ENCODE data around the gene MIGA2. TPM values are rescaled to one million over a fixed set of nuclear protein-coding genes. Genes with fewer than 3 reads are reported as not detected.

The MIGA2 gene
- total RNA-seq, 1 donor from 2014 or later, result 37.9 TPM

DNA sequence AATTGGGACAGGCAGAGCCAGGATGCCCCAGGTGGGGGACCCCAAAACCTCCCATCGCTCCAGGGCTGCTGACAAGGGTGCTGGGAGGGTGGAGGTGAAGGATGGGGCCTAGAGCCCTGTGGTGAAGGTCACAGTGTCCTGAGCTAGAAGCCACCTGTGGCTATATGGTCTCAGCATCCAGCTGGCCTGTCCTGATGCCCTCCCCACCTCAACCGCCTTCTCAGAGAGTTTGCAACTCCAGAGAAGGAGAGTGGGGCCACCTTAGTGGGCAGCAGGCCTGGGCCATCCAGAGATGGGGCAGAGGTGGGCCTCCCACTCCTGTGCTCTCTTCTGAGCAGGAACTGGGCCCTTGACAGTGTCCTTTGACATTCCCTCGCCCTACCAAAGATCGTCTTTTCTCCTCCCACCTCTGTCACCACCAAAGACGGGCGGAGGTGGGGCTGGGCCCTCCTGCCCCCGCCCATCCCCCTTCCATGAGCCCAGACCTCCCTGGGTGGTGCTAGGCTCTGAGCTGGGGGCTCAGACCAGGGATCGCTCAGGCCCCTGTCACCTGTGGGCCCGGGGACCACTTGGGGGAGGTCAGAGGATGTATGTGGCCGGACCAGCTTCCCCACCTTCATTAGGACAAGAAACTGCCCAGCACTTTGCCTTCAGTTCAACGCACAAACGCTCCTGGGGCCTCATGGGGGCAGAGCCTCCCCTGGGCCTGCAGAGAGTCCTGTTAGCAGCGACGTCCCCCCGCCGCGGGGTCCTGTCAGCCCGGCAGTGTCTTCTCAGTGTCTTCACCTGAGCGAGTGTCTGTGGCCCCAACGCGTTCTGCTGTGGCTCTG is 34.5 kb downstream of the MIGA2 start:
- no peak for DNase-seq (ENCODE audit: low read depth)

DNA sequence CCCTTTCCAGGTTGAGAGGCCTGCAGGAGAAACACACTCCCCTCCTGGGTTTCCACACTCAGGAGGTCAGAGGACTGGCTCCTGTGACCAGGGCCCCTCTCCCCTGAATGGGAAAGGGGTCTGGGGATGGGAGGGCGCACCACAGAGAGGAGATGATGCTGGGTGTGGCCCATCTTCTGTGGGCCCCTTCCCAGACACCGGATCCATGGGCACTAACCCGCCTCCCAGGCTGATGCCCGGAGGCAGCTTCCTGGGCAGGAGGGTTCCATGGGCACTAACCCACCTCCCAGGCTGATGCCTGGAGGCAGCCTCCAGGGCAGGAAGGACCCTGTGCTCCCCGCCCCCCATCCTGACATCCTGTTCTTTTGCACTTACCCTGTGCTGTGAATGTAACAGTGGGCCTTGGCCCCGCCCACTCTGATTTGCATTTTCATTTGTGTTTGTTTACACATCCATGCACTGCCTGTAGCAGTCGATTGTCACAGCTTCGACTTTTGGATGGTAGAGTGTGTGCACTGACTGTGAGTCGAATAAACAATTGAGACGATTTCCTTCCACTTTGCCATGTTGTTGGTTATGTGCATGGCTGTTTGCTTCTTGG is 35.2 kb downstream of the MIGA2 start:
- DNase-seq (ENCODE audit: low read depth), result no peak

DNA sequence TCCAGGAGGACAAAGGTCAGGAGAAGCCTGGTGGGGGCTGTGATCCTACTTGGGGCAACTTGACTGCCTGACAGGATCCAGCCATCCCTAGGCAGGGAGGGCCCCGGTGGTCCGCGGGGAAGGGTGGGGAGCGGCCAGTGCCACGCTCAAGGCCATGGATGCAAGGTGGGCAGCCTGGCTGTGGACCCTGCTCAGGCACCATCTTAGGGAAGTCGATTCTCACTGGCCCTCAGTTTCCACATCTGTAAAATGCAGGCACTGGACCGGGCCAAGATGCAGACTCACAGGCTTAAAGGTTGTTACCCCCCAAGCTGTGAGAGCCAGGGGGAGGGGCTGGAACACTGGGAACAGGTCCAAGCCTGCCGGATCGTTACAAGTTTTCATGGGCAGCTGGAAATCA is 35.7 kb downstream of the MIGA2 start:
- no peak for DNase-seq (ENCODE audit: low read depth)

DNA sequence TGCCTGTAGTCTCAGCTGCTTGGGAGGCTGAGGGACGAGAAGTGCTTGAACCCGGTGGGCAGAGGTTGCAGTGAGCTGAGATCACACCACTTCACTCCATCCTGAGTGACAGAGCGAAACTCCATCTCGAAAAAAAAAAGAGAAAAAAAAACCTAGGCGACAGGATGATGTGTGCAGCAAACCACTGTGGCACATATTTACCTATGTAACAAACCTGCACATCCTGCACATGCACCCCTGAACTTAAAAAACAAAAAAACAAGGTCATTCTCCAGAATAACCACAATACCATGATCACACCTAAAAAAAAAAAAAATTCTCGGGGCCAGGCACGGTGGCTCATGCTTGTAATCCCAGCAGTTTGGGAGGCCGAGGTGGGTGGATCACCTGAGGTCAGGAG is 37.0 kb downstream of the MIGA2 start:
- no peak for DNase-seq (ENCODE audit: low read depth)

DNA sequence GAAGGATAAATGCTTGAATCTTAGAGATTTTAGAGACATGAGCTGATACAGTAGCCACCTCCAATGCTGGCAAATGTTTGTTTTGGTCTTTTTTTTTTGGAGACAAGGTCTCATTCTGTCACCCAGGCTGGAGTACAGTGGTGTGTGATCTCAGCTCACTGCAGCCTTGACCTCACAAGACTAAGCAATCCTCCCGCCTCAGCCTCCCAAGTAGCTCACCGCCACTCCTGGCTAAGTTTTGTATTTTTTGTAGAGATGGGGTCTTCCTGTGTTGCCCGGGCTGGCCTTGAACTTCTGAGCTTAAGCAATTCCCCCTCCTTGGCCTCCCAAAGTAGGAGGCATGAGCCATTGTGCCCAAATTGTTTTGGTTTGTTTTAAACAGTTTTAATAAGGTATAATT is 37.7 kb downstream of the MIGA2 start:
- DNase-seq (ENCODE audit: low read depth), result no peak

DNA sequence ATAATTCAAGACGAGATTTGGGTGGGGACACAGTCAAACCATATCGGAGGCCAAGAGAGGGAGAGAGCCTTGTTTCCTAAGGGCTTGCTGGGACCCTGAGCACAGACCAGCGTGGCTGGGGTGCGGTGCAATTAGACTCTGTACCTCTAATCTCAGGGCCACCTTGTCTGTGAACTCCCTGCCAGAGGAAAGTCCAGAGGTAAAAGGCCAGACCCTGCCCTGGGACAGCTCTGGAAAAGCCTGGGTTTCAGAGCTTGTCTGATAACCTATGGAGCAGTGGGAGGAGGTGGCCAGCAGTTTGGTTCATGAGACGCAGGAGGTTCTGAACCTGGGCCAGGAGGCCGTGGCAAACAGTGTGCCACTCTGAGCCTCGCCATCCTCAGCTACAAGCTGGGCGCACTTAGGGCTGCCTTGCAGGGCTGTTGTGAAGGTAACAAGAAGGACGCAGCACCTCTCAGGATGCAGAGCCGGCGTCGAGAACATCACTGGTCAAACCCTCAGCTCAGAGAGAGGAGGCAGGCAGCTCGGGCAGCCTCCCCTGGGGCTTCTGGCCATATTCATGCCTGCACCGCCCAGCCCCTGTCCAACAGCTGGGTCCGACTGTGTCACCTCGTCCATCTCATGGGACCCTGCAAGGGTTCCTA is 39.7 kb downstream of the MIGA2 start:
- DNase-seq (ENCODE audit: low read depth), result no peak

DNA sequence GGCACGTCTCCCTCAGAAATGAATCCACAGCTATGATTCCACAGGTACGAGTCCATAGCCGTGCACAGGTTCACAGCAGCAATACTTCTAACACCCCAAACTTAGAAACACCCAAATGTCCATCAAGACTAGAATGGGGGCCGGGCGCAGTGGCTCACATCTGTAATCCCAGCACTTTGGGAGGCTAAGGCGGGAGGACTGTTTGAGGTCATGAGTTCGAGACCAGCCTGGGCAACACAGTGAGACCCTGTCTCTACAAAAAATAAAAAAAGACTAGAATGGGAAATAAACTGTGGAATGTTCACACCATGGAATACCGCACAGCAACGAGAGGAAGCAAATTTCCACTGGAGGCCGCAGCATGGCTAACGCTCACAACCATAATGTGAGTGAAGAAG is 40.2 kb downstream of the MIGA2 start:
- no peak for DNase-seq (ENCODE audit: low read depth)

DNA sequence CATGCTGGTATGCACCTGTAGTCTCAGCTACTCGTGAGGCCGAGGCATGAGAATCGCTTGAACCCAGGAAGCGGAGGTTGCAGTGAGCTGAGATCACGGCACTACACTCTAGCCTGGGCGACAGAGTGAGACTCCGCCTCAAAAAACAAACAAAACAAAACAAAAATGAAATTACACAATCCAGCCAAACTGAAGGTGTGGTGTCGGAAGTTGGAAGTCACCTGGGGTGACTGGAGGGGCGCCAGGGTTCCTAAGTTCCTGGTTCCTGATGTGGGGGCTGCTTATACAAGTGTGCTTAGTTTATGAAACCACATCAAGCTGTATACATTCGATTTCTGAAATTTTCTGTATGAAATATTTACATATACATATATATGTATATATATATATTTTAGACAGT is 40.8 kb downstream of the MIGA2 start:
- no peak for DNase-seq (ENCODE audit: low read depth)

DNA sequence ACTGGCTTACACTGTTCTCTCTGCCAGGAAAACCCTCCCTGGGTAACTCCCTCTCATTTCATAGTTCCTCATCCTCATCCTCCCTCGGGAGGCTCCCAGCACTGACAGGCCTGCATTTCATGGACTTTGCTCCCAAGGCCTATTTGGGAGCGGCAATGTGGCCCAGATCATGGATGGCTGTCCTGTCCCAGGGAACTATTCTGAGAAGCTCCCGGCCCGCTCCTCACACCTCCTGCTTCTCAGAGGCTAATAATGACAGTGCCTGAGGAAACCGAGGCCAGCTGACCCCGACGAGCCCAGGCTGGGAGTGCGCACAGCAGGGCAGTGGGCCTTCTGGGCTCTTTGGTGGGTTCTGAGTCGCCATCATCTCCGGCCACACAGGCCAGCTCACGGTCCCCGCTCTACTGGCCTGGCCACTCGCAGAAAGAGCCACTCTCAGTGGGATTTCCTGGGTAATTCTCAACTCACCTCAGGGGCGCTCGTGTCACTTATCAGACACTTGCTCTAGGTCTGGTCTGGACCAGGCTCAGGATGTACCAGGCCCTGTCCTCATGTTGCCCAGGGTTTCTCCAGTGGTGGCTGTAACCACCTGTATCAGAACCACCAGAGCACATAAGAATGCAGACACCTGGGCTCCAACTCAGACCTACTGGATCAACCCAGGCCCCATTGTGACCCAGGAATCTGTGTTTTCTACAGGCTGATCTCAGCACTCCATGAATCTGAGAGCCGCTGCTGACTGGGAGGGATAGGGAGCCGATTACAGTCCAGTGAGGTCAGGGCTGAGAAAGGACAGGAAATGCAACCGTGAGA is 42.5 kb downstream of the MIGA2 start:
- no peak for DNase-seq (ENCODE audit: low read depth)

DNA sequence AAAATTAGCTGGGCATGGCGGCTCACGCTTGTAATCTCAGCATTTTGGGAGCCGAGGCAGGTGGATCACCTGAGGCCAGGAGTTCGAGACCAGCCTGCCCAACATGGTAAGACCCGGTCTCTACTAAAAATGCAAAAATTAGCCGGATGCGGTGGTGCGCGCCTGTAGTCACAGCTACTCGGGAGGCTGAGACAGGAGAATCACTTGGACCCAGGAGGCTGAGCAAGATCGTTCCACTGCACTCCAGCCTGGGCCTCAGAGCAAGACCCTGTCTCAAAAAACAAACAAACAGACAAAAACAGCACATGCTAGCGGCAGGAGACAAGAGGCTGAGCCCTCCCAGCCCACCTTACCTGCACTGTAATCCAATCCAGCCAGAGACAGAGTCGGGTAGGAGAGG is 43.4 kb downstream of the MIGA2 start:
- DNase-seq (ENCODE audit: low read depth), result no peak

DNA sequence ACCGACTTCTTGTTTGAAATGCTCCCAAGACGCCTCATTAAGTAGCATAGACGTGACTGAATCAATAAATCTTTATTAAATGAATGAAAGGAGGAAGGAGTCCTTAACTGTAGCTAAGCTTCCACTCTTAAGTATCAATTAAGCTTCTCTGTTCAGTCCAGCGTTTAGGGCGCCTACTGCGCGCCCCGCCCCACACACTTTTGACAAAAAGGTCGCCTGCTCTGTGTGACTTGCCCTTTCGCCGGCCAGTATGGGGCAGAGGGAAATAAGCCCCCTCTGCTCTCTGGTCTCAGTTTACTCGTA is 43.8 kb downstream of the MIGA2 start:
- no peak for DNase-seq (ENCODE audit: low read depth)

DNA sequence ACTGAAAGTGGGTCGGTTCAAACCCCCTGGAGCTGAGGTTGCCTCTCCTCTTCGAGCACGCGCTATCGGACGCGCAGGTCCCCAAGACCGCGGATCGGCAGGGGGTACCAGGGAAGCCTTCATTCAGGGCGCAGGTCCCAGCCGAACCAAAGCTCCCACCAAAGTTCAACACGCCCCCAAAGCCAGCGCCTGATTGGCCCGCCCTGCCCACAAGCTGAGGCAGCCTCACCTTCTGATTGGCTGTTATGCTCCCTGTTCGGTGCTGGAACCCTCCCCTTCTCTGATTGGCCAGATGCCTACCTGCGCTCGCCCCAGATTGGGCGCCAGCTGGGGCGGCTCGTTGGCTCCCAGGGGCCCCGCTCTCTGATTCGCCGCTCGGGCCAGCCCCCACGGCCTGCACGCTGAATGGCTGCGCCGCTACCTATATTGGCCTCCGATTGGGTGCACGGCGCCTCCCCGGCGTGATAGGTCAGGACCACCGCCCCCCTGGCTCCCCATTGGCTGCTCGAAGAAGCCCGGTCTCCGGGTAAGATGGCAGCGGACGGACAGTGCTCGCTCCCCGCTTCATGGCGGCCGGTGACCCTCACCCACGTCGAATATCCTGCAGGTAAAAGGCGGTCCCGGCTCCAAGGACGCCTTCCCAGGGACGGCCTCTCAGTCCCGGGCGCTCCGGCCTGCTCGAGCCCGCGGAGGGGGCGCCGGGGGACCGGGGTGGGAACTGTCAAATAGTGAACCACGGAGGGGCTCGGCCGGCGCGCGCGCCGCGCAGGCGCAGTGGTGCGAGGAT is 44.4 kb downstream of the MIGA2 start, which contains the start of gene DOLPP1:
TSS of gene DOLPP1 (plus strand) at position 511 of the 787 bp plus-strand sequence. CDS start at position 532, 21 bp downstream.
- peak; percentile 100 for DNase-seq (ENCODE audit: low read depth)

DNA sequence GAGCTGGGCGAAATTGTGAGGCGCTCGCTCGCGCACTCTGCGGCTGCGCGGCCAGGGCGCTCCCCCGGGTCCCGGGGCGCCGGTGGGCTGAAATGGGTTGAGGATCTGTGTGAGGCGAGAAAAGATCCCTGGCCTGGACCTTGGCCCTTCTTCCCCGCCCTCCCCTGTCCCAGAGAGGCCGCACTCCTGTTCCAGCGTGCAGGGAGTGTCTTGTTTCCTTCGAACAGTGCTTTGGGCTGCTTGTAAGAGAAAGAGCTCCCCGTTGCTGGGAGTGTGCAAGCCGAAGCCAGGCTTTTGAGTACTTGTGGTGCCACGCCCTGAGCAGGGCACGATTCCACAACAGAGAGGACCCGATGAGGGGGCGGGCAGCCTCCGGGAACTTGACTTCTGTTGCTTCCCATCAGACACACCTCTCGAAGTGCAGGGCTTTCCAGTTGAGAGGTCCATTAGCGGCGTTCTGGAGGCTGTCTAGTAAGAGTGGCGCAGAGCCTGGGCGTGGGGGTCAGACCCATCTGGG is 45.0 kb downstream of the MIGA2 start:
- DNase-seq (ENCODE audit: low read depth), result no peak

DNA sequence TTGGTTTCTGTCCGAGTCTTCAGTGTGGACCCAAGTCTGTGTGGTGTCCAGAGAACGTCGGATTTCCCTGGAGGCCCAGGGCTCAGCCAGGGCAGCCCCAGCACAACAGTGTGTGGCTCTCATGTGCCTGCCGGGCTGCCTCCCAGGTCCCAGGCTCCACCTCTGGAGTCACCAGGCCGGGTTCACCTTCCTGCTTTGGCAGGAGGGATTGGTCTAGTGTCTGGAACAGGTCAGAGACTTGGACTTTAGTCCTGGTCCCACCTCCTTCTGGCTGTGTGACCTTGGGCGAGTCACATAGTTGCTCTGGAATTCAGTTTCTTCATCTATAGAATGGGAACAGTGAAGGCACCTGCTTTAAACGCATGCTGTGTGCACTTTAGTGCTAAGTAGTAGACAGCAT is 47.7 kb downstream of the MIGA2 start:
- no peak for DNase-seq (ENCODE audit: low read depth)

DNA sequence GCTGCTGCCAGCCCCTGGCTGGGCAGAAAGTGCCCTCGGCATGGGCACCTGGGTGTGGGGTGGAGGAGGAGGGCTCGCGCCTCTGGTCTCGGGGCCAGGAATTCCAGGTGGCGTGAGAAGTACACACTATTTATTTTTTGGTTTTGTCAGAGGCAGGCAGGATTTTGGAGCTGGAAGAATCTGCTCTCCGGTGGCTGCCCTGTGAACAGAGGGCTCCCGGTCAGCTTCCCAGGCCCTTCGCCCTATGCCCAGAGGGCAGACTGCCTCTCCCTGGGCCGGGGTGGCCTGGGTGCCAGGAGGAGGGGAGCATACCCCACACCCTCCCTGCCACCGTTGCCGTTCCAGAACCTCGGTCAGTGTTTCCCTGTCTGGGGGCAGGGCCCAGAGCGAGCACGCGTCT is 52.8 kb downstream of the MIGA2 start:
- DNase-seq (ENCODE audit: low read depth), result no peak

DNA sequence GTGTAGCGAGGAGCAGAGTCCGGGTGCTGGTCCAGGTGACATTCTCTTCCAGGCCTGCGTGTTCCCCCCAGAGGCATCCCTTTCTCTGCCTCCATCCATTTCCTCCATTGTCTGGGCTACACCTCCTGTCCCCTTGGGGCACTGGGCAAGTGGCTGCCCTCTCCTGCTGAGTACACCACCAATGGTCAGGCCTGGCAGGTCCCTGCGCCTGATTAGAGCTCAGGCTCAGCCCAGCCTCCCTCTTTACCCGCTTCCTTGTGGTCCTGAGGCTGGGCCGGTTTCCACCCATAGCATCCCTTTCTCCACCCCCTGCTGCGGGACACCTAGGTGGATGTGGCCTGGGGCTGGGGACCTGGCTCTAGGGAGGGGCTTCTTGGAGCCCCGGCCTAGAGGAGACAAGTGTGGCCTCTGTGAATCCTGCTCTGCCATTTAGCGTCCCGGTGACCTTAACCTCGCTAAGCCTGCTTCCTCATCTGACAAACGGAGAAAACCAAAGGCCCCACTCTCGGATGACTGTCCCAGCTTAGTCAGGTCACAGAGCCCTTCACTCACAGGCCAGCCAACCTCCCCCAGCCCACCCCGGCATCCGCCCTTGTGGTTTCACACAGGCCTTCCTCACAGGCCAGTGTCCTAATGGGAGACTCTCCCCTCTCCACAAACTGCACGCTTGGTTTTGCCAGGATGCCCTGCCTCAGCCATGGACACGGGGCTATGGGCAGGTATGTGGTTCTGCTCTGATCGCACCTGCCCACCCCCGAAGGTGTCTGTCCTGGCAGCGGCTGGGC is 57.4 kb downstream of the MIGA2 start:
- DNase-seq (ENCODE audit: low read depth), result no peak

DNA sequence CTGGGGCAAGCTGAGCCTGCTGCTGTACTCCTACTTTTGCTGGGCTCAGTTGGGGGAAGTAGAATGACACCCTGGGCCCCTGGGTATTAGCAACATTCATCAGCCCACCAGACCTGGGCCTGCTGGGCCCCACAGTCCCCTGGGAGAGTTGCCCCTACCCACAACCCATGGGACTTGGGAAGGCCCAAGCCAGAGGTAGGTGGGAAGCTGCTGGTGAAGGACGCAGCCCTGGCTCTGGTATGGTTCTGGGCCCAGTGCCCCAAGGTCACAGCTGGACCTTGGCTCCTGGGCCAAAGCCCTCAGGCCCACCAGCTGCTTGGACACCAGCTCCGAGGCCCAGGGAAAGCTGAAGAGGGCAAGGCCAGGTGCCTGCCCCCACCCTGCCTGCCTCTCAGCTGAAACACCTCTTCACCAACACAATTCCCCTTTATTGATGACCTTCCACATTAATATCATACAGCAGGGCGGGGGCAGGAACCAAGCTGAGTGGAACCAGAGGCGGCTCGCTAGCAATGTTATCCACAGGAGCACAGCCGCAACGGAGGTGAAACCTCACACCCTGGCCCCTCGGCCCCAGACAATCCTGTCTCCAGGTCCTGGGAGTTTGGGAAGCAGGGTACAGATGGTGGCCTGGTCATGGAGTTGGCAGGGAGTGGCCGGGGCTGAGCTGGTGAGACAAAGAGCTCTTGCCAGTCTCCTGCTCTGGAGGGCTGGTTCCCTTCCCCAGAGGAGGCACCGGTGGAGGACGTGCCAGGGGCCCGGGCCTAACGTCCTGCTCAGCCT is 58.2 kb downstream of the MIGA2 start:
- DNase-seq (ENCODE audit: low read depth), result no peak

DNA sequence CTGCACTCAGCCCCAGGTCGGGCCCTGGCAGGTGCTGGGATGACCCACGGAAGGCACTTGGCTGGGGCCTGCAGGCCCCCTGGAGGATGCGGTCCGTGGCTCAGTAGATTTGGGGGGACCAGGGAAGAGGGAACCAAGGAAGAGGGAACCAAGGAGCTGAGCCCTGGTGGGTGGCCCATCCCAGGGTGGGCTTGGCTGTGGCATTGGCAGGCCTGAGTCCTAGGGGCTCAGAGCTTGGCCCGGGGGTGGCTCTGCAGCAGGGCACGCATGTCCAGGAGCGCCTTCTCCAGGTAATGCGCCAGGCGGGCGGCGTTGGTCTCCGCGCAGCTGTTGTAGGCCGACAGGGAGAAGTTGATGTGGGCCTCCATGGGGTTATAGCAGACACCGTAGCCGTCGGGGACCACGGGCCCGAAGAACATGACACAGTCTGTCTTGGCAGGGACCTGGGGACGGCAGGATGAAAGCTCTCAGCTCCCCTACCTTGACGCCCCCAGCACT is 58.8 kb downstream of the MIGA2 start:
- DNase-seq (ENCODE audit: low read depth), result no peak

DNA sequence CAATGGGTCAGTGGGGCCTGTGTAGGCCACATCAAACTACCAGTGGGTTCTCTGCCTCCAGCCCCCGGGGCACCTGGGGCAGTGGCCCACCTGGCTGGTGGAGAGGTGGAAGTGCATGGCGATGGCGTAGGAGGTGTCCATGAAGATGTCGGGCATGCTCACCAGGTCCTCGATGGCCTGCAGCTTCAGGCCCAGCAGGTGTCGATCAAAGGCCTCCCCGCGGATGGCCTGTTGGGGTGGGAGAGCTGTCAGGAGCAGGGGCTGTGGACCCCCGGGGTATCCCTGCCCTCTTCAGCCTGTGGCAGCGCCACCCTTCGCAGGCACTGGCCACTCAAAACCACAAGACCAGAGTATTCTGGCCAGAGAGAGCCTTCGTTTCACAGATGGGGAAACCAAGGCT is 59.5 kb downstream of the MIGA2 start:
- DNase-seq (ENCODE audit: low read depth), result no peak
